H9 (cell line): ENCODE measurements around the gene KCNMA1. TPM values are rescaled to one million over a fixed set of nuclear protein-coding genes. Genes with fewer than 3 reads are reported as not detected.

Source experiments
- DNase-seq: peaks from one replicate; pipeline ENCODE4 v3.0.0-alpha.2; 2017
- H2AFZ ChIP-seq: one replicate; pipeline ENCODE4 v1.6.1; 2013; ENCODE audit warnings: mild to moderate bottlenecking, low read length, control low read depth, moderate library complexity
- H2AK5ac ChIP-seq: 2 replicates; pipeline ENCODE4 v1.6.1; 2013; ENCODE audit warnings: low read length, control low read depth, mixed read lengths; ENCODE audit not compliant: insufficient read length
- H2BK120ac ChIP-seq: one replicate; pipeline ENCODE4 v1.6.1; 2013; ENCODE audit warnings: low read depth, mild to moderate bottlenecking, low read length, control low read depth, inconsistent platforms; ENCODE audit not compliant: poor library complexity, severe bottlenecking
- H2BK12ac ChIP-seq: 2 replicates; pipeline ENCODE4 v1.6.1; 2013; ENCODE audit warnings: low read length, control low read depth, mixed read lengths, low read depth; ENCODE audit not compliant: insufficient read length
- H2BK15ac ChIP-seq: 2 replicates; pipeline ENCODE4 v1.6.1; 2013; ENCODE audit warnings: low read depth, low read length, control low read depth
- H2BK20ac ChIP-seq: one replicate; pipeline ENCODE4 v1.6.1; 2013; ENCODE audit warnings: low read depth, mild to moderate bottlenecking, low read length, control low read depth, inconsistent platforms; ENCODE audit not compliant: poor library complexity, severe bottlenecking
- H2BK5ac ChIP-seq: 2 replicates; pipeline ENCODE4 v1.6.1; 2013; ENCODE audit warnings: low read length, control low read depth, mixed read lengths; ENCODE audit not compliant: insufficient read length
- H3K14ac ChIP-seq: 2 replicates; pipeline ENCODE4 v1.6.1; 2013; ENCODE audit warnings: low read length, control low read depth; ENCODE audit not compliant: insufficient read depth
- H3K18ac ChIP-seq: 2 replicates; pipeline ENCODE4 v1.6.1; 2013; ENCODE audit warnings: low read depth, mild to moderate bottlenecking, mixed read lengths, low read length, control low read depth; ENCODE audit not compliant: insufficient read length
- H3K23ac ChIP-seq: 2 replicates; pipeline ENCODE4 v1.6.1; 2013; ENCODE audit warnings: low read length, control low read depth, mixed read lengths, low read depth; ENCODE audit not compliant: insufficient read length
- H3K23me2 ChIP-seq: 2 replicates; pipeline ENCODE4 v1.6.1; 2013; ENCODE audit warnings: low read depth, mild to moderate bottlenecking, mixed read lengths, low read length, control low read depth; ENCODE audit not compliant: insufficient read length, poor library complexity, severe bottlenecking
- H3K27ac ChIP-seq: 2 replicates; pipeline ENCODE4 v1.5.1; 2013; ENCODE audit warnings: low read length, control low read depth, mixed read lengths, low read depth; ENCODE audit not compliant: insufficient read length
- H3K27me3 ChIP-seq: 2 replicates; pipeline ENCODE4 v1.6.1; 2013; ENCODE audit warnings: low read length, control low read depth, inconsistent platforms; ENCODE audit not compliant: insufficient read depth
- H3K4ac ChIP-seq: 2 replicates; pipeline ENCODE4 v1.6.1; 2013; ENCODE audit warnings: low read depth, mild to moderate bottlenecking, control low read depth, inconsistent platforms, low read length, moderate library complexity
- H3K4me1 ChIP-seq: 2 replicates; pipeline ENCODE4 v1.6.1; 2013; ENCODE audit warnings: low read length, control low read depth, inconsistent platforms; ENCODE audit not compliant: insufficient read depth
- H3K4me2 ChIP-seq: 2 replicates; pipeline ENCODE4 v1.6.1; 2013; ENCODE audit warnings: low read length, control low read depth, mixed read lengths; ENCODE audit not compliant: insufficient read length, insufficient read depth
- H3K56ac ChIP-seq: 2 replicates; pipeline ENCODE4 v1.6.1; 2013; ENCODE audit warnings: low read depth, mild to moderate bottlenecking, mixed read lengths, low read length, control low read depth; ENCODE audit not compliant: insufficient read length
- H3K79me1 ChIP-seq: 2 replicates; pipeline ENCODE4 v1.6.1; 2013; ENCODE audit warnings: low read depth, mild to moderate bottlenecking, moderate library complexity, low read length, control low read depth, inconsistent platforms; ENCODE audit not compliant: insufficient read depth, poor library complexity, severe bottlenecking
- H3K79me2 ChIP-seq: 2 replicates; pipeline ENCODE4 v1.6.1; 2013; ENCODE audit warnings: low read length, control low read depth, inconsistent platforms; ENCODE audit not compliant: insufficient read depth
- H3K9ac ChIP-seq: 2 replicates; pipeline ENCODE4 v1.6.1; 2013; ENCODE audit warnings: low read length, control low read depth, mixed read lengths; ENCODE audit not compliant: insufficient read length; ENCODE audit errors: extremely low read depth
- H3K9me3 ChIP-seq: one replicate; pipeline ENCODE4 v1.6.1; 2013; ENCODE audit warnings: low read depth, low read length, inconsistent platforms; ENCODE audit not compliant: control insufficient read depth
- H3T11ph ChIP-seq: one replicate; pipeline ENCODE4 v1.6.1; 2013; ENCODE audit warnings: mild to moderate bottlenecking, low read length, control low read depth, inconsistent platforms
- H4K20me1 ChIP-seq: one replicate; pipeline ENCODE4 v1.6.1; 2013; ENCODE audit not compliant: control insufficient read depth, insufficient read length, insufficient read depth
- H4K5ac ChIP-seq: 2 replicates; pipeline ENCODE4 v1.6.1; 2013; ENCODE audit warnings: low read depth, mild to moderate bottlenecking, mixed read lengths, low read length, control low read depth; ENCODE audit not compliant: insufficient read length
- H4K8ac ChIP-seq: replicated peaks from 2 replicates; pipeline ENCODE4 v1.6.1; 2013; ENCODE audit warnings: low read length, control low read depth, mixed read lengths, low read depth; ENCODE audit not compliant: insufficient read length
- H4K91ac ChIP-seq: 2 replicates; pipeline ENCODE4 v1.6.1; 2013; ENCODE audit warnings: low read depth, mild to moderate bottlenecking, moderate library complexity, mixed read lengths, low read length, control low read depth; ENCODE audit not compliant: insufficient read length
- H3K27ac Mint-ChIP-seq, 3 experiments: 2 replicates in 2 of 3; 3 replicates in 1 of 3; pipeline ENCODE4 v1.8.0; 2020 to 2021; ENCODE audit warnings: mixed read lengths in 3 of 3, mild to moderate bottlenecking in 1 of 3, moderate library complexity in 1 of 3
- H3K27me3 Mint-ChIP-seq: 2 replicates; pipeline ENCODE4 v1.8.0; 2021; ENCODE audit warnings: low read depth, mild to moderate bottlenecking, moderate library complexity, mixed read lengths
- H3K36me3 Mint-ChIP-seq, 3 experiments: 2 replicates in 2 of 3; 3 replicates in 1 of 3; pipeline ENCODE4 v1.8.0; 2020 to 2021; ENCODE audit warnings: low read depth in 3 of 3, mixed read lengths in 3 of 3; ENCODE audit not compliant: insufficient read depth in 1 of 3
- H3K4me1 Mint-ChIP-seq, 2 experiments: 2 replicates each; pipeline ENCODE4 v1.8.0; 2020; ENCODE audit warnings: mixed read lengths in 2 of 2
- H3K4me3 Mint-ChIP-seq, 2 experiments: 2 replicates in 1 of 2; 3 replicates in 1 of 2; pipeline ENCODE4 v1.8.0; 2020 to 2021; ENCODE audit warnings: mild to moderate bottlenecking in 2 of 2, mixed read lengths in 2 of 2, moderate library complexity in 1 of 2
- H3K9me3 Mint-ChIP-seq, 2 experiments: 2 replicates in 1 of 2; 3 replicates in 1 of 2; pipeline ENCODE4 v1.8.0; 2020; ENCODE audit warnings: mild to moderate bottlenecking in 2 of 2, mixed read lengths in 2 of 2, moderate library complexity in 1 of 2
- WGBS: extraction: QIAGEN DNeasy Blood & Tissue Kit; methylation state at CpG from one replicate; pipeline ENCODE4 v1.1.7; 2013; ENCODE audit warnings: missing lambda C conversion rate, low lambda C conversion rate, mixed read lengths; ENCODE audit not compliant: insufficient read length; ENCODE audit errors: extremely low coverage; 5-methylcytosine and 5-hydroxymethylcytosine counted together
- total RNA-seq: library from RNA; stranded (reverse); gene quantifications from 2 replicates; pipeline ENCODE4 v1.2.1, GENCODE V29; 2021
- TF ChIP-seq, protein P1 (sequence below): fragments of 200-600 bp; sonication (generic); conservative IDR thresholded peaks from 3 replicates; pipeline ENCODE4 v1.8.0; 2021; ENCODE audit warnings: antibody characterized with exemption, mild to moderate bottlenecking

The KCNMA1 gene
- total RNA-seq, 1 experiment from 2014 or later = 2.0 TPM

- Mint-ChIP-seq H3K9me3 (no peaks in the 10 kb centered on the region), H3K27ac (no peak overlapping the region), H3K36me3 (no peaks in the 10 kb centered on the region), H3K4me3 (no peak overlapping the region), H3K4me1 (peaks cover 18 to 34% of the 10 kb centered on the region in 2 experiments), H3K27me3 (peaks cover 6% of the 10 kb centered on the region; the same call in 1 of the 2 replicates)
- TF ChIP-seq, protein P1, sequence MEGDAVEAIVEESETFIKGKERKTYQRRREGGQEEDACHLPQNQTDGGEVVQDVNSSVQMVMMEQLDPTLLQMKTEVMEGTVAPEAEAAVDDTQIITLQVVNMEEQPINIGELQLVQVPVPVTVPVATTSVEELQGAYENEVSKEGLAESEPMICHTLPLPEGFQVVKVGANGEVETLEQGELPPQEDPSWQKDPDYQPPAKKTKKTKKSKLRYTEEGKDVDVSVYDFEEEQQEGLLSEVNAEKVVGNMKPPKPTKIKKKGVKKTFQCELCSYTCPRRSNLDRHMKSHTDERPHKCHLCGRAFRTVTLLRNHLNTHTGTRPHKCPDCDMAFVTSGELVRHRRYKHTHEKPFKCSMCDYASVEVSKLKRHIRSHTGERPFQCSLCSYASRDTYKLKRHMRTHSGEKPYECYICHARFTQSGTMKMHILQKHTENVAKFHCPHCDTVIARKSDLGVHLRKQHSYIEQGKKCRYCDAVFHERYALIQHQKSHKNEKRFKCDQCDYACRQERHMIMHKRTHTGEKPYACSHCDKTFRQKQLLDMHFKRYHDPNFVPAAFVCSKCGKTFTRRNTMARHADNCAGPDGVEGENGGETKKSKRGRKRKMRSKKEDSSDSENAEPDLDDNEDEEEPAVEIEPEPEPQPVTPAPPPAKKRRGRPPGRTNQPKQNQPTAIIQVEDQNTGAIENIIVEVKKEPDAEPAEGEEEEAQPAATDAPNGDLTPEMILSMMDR = no peak
- Histone ChIP-seq H2BK12ac (no peak overlapping the region), H4K5ac (no peak overlapping the region), H3K79me2 (no peaks in the 10 kb centered on the region), H2AK5ac (no peak overlapping the region), H3K4ac (no peak overlapping the region), H3K18ac (no peak overlapping the region), H3K14ac (no peak overlapping the region), H3K4me2 (no peak overlapping the region), H3K4me1 (no peaks in the 10 kb centered on the region), H3K23me2 (no peaks in the 10 kb centered on the region), H3K27me3 (no peaks in the 10 kb centered on the region), H2BK15ac (no peak overlapping the region), H3K9ac (no peak overlapping the region), H3K27ac (no peak overlapping the region), H3K56ac (no peak overlapping the region), H3K23ac (no peak overlapping the region), H3K9me3 (no peaks in the 10 kb centered on the region), H3K79me1 (no peaks in the 10 kb centered on the region), H2BK5ac (no peak overlapping the region), H2BK120ac (no peak overlapping the region), H4K91ac (no peak overlapping the region), H2AFZ (no peak overlapping the region), H3T11ph (no peak overlapping the region), H4K20me1 (no peaks in the 10 kb centered on the region), H4K8ac (no peak overlapping the region), H2BK20ac (no peak overlapping the region)
- DNase-seq = no peak
- WGBS = no CpG with 5 or more reads among the region's 2 CpGs
These were observed 127.3 kb downstream of the KCNMA1 start for GRCh38 chr10:77510294-77510693.
